ENCODE results near the gene CLCN5. TPM values are rescaled to one million over a fixed set of nuclear protein-coding genes. Genes with fewer than 3 reads are reported as not detected.

CLCN5 gene
- total RNA-seq, 6 experiments from 2014 or later: 1.7 to 4.0 (median 2.4) TPM

GRCh38 chrX:50098749-50099148, 176.4 kb downstream of the CLCN5 start:
- DNase-seq: no peak
- Mint-ChIP-seq H3K4me1 (ENCODE audit: low read depth) (no peaks in the 10 kb centered on the region), H3K27me3 (ENCODE audit: insufficient read depth) (no peaks in the 10 kb centered on the region), H3K36me3 (ENCODE audit: low read depth) (no peaks in the 10 kb centered on the region), H3K4me3 (no peak overlapping the region), H3K27ac (no peak overlapping the region), H3K9me3 (no peaks in the 10 kb centered on the region)
- TF ChIP-seq CTCF (IDR thresholded peaks at IDR 0.05): no peak

DNA sequence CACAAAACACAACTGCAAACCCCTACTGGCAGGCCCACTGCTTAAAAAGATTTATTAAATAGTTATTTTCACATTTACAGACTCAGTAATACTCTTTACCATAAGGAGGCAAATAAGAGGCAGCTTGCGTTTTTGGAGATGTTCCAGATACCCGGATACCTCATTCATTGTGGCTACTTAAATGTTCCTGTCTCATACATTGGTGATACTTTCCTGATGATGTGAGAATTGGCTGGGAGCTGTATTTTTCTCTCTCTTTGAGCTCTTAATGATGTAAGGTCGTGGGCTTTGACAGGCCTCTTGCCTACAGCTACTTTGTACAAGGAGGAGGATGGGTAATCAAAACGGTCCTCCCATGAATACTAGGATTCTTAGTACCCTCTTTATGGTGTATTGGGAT, 176.9 kb downstream of the CLCN5 start:
- Mint-ChIP-seq H3K27ac (no peak overlapping the region), H3K27me3 (ENCODE audit: insufficient read depth) (no peaks in the 10 kb centered on the region), H3K36me3 (ENCODE audit: low read depth) (no peaks in the 10 kb centered on the region), H3K4me1 (ENCODE audit: low read depth) (no peaks in the 10 kb centered on the region), H3K4me3 (no peak overlapping the region), H3K9me3 (no peaks in the 10 kb centered on the region)
- no peak for TF ChIP-seq CTCF (IDR thresholded peaks at IDR 0.05)
- no peak for DNase-seq

GRCh38 chrX:50100188-50100587, 177.8 kb downstream of the CLCN5 start:
- no peaks in the 10 kb centered on the region for H3K9me3 Mint-ChIP-seq
- TF ChIP-seq CTCF (IDR thresholded peaks at IDR 0.05): peak; percentile 26; the same call in 1 of the 2 replicates
- H3K36me3 Mint-ChIP-seq (ENCODE audit: low read depth): no peaks in the 10 kb centered on the region
- H3K27me3 Mint-ChIP-seq (ENCODE audit: insufficient read depth): no peaks in the 10 kb centered on the region
- H3K27ac Mint-ChIP-seq: no peak overlapping the region
- no peak overlapping the region for H3K4me3 Mint-ChIP-seq
- DNase-seq: no peak
- H3K4me1 Mint-ChIP-seq (ENCODE audit: low read depth): no peaks in the 10 kb centered on the region

GRCh38 chrX:50103176-50103575, 180.8 kb downstream of the CLCN5 start:
- H3K36me3 Mint-ChIP-seq (ENCODE audit: low read depth): no peaks in the 10 kb centered on the region
- no peaks in the 10 kb centered on the region for H3K4me1 Mint-ChIP-seq (ENCODE audit: low read depth)
- H3K27ac Mint-ChIP-seq: no peak overlapping the region
- no peaks in the 10 kb centered on the region for H3K9me3 Mint-ChIP-seq
- H3K4me3 Mint-ChIP-seq: no peak overlapping the region
- H3K27me3 Mint-ChIP-seq (ENCODE audit: insufficient read depth): no peaks in the 10 kb centered on the region
- no peak for TF ChIP-seq CTCF (IDR thresholded peaks at IDR 0.05)
- no peak for DNase-seq

DNA sequence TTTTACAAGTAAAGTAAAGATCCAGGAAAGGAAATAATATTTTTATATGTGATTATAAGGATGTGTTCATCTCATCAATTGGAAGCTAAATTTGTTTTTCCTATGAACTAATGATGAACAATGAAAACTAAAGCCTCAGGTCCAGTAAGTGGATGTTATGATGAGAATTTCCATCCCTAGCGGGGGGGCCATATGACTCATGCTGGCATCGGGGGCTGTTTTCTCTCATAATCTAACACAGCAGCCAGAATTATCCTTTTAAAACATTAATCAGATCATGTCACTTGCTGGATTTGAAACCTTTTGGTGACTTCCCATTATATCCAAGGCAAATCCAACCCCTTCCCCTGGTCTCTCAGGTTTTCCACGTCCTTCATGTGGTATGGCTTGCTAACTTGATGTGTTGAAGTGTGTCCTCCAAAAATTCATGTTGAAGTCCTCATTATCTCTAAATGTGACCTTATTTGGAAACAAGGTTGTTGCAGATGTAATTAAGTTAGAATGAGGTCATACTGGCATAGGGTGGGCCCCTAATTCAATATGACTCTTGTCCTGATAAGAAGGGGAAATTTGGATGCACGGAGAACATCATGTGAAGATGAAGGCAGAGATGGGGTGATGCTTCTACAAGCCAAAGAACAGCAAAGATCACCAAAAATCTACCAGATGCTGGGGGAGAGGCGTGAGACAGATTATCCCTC, 181.6 kb downstream of the CLCN5 start:
- Mint-ChIP-seq H3K4me3 (no peak overlapping the region), H3K4me1 (ENCODE audit: low read depth) (no peaks in the 10 kb centered on the region), H3K36me3 (ENCODE audit: low read depth) (no peaks in the 10 kb centered on the region), H3K9me3 (no peaks in the 10 kb centered on the region), H3K27ac (no peak overlapping the region), H3K27me3 (ENCODE audit: insufficient read depth) (no peaks in the 10 kb centered on the region)
- no peak for TF ChIP-seq CTCF (IDR thresholded peaks at IDR 0.05)
- DNase-seq: no peak

All from HFFc6 (cell line).